HepG2 (cell line): ENCODE measurements around the gene WSB1. TPM values are rescaled to one million over a fixed set of nuclear protein-coding genes. Genes with fewer than 3 reads are reported as not detected.

ENCODE experiments used
- AKAP8 ChIP-seq: sonication (generic); formaldehyde crosslinking; IDR thresholded peaks from 2 replicates; pipeline ENCODE4 v1.5.1; 2020; ENCODE audit warnings: mild to moderate bottlenecking, missing genetic modification reagents
- ARID5B ChIP-seq: IDR thresholded peaks from 2 replicates; pipeline ENCODE4 v1.4.0; 2020; ENCODE audit warnings: mild to moderate bottlenecking, missing genetic modification reagents
- BCLAF1 ChIP-seq: fragments of 450-650 bp; IDR thresholded peaks from 2 replicates; pipeline ENCODE4 v1.6.1; 2017; ENCODE audit warnings: mild to moderate bottlenecking
- ETV5 ChIP-seq: IDR thresholded peaks from 2 replicates; pipeline ENCODE4 v1.6.1; 2018; ENCODE audit warnings: missing biosample characterization, missing genetic modification reagents, inconsistent platforms, borderline replicate concordance
- HNF4A ChIP-seq: sonication (generic); formaldehyde crosslinking; IDR thresholded peaks from 2 replicates; pipeline ENCODE4 v1.4.0; 2020; ENCODE audit warnings: missing genetic modification reagents
- HOMEZ ChIP-seq: IDR thresholded peaks from 2 replicates; pipeline ENCODE4 v1.6.1; 2016; ENCODE audit warnings: low read depth
- HOXA3 ChIP-seq: sonication (generic); formaldehyde crosslinking; IDR thresholded peaks from 2 replicates; pipeline ENCODE4 v1.5.0; 2020; ENCODE audit warnings: missing genetic modification reagents
- KDM4B ChIP-seq: sonication (generic); formaldehyde crosslinking; IDR thresholded peaks from 2 replicates; pipeline ENCODE4 v1.4.0; 2020; ENCODE audit warnings: missing genetic modification reagents
- KDM5B ChIP-seq: sonication (generic); formaldehyde crosslinking; IDR thresholded peaks from 2 replicates; pipeline ENCODE4 v1.4.0; 2020; ENCODE audit warnings: missing genetic modification reagents, mild to moderate bottlenecking, borderline replicate concordance
- KMT2A ChIP-seq: sonication (generic); formaldehyde crosslinking; IDR thresholded peaks from 2 replicates; pipeline ENCODE4 v1.4.0; 2020; ENCODE audit warnings: missing genetic modification reagents
- LBX2 ChIP-seq: sonication (generic); formaldehyde crosslinking; IDR thresholded peaks from 2 replicates; pipeline ENCODE4 v1.5.0; 2020; ENCODE audit warnings: missing genetic modification reagents, mild to moderate bottlenecking, borderline replicate concordance
- MIXL1 ChIP-seq: IDR thresholded peaks from 2 replicates; pipeline ENCODE4 v1.6.1; 2016
- MXI1 ChIP-seq: IDR thresholded peaks from 3 replicates; pipeline ENCODE4 v1.6.1; 2012; ENCODE audit warnings: low read depth, low read length, inconsistent platforms, borderline replicate concordance
- SALL1 ChIP-seq: sonication (generic); formaldehyde crosslinking; IDR thresholded peaks from 2 replicates; pipeline ENCODE4 v1.8.0; 2022; ENCODE audit warnings: mild to moderate bottlenecking, missing genetic modification reagents
- SP1 ChIP-seq, 2 experiments: fragments of 450-650 bp in 1 of 2; sonication (generic) in 1 of 2; formaldehyde crosslinking in 1 of 2; IDR thresholded peaks; 2 replicates each; pipeline versions ENCODE4 v1.4.0 to v1.6.1; 2016 to 2020; ENCODE audit warnings: missing genetic modification reagents in 1 of 2
- ZFP1 ChIP-seq: IDR thresholded peaks from 2 replicates; pipeline ENCODE4 v1.6.1; 2016
- ZNF768 ChIP-seq: sonication (generic); formaldehyde crosslinking; IDR thresholded peaks from 2 replicates; pipeline ENCODE4 v1.4.0; 2020; ENCODE audit warnings: missing genetic modification reagents
- ZNF770 ChIP-seq: sonication (generic); formaldehyde crosslinking; IDR thresholded peaks from 2 replicates; pipeline ENCODE4 v1.5.0; 2020; ENCODE audit warnings: mild to moderate bottlenecking, missing genetic modification reagents
- ZSCAN21 ChIP-seq: sonication (generic); formaldehyde crosslinking; IDR thresholded peaks from 2 replicates; pipeline ENCODE4 v1.8.0; 2022; ENCODE audit warnings: mild to moderate bottlenecking, missing genetic modification reagents, moderate library complexity, borderline replicate concordance
- ZSCAN25 ChIP-seq: sonication (generic); formaldehyde crosslinking; IDR thresholded peaks from 2 replicates; pipeline ENCODE4 v1.8.0; 2022; ENCODE audit warnings: mild to moderate bottlenecking, missing genetic modification reagents
- polyA plus RNA-seq, 8 experiments: library from polyadenylated mRNA; depleted of rRNA in 3 of 8; stranded (reverse) in 7 of 8; unstranded in 1 of 8; fragments of >200 nt; fragmentation: Illumina TruSeq in 4 of 8; extraction: Trizol in 4 of 8; gene quantifications; 2 replicates each; pipeline versions ENCODE4 v1.2.1 to v1.2.3, GENCODE V29; 2011 to 2016; ENCODE audit warnings: low read depth in 4 of 8, missing spikeins in 1 of 8, mixed read lengths in 1 of 8; ENCODE audit not compliant: insufficient read depth in 1 of 8
- total RNA-seq, 5 experiments: library from RNA; depleted of rRNA; stranded (reverse); fragments of >200 nt; fragmentation: Illumina TruSeq; extraction: Trizol; gene quantifications; 2 replicates each; pipeline ENCODE4 v1.2.3, GENCODE V29; 2016; ENCODE audit warnings: low read depth in 1 of 5

WSB1 gene
- total and polyA plus RNA-seq, 2 of the 13 experiments (the other 11 are each of a cell fraction or from before 2014, with no cell fraction given): 81.3 to 294 TPM

- no peak for TF ChIP-seq SP1 (IDR thresholded peaks at IDR 0.05)
- TF ChIP-seq SP1 (CRISPR knock-in tag; IDR thresholded peaks at IDR 0.05): peak; percentile 62
- TF ChIP-seq MIXL1 (CRISPR knock-in tag): peak; percentile 63
- peak; percentile 81; the same call in 1 of the 2 replicates for TF ChIP-seq ZNF770 (CRISPR knock-in tag)
- peak; percentile 72 for TF ChIP-seq ARID5B (CRISPR knock-in tag)
- TF ChIP-seq ZSCAN21 (CRISPR knock-in tag): peak; percentile 30; the same call in 1 of the 2 replicates
- TF ChIP-seq ZSCAN25: peak; percentile 53; the same call in 1 of the 2 replicates
- peak; percentile 34; the same call in 1 of the 2 replicates for TF ChIP-seq ZNF768 (CRISPR knock-in tag)
- TF ChIP-seq ETV5 (CRISPR knock-in tag): peak; percentile 56; the same call in 1 of the 2 replicates
- TF ChIP-seq AKAP8 (CRISPR knock-in tag): no peak
- peak; percentile 61; the same call in 1 of the 2 replicates for TF ChIP-seq KDM5B
- 0 out of 2 replicates have a peak, but pooled peaks have one; percentile 20 for TF ChIP-seq HNF4A
- TF ChIP-seq SALL1 (CRISPR knock-in tag): peak; percentile 63
- TF ChIP-seq MXI1: peak; percentile 52; the same call in 1 of the 3 replicates
- TF ChIP-seq LBX2 (CRISPR knock-in tag): no peak
- 0 out of 2 replicates have a peak, but pooled peaks have one; percentile 34 for TF ChIP-seq KMT2A
- no peak for TF ChIP-seq BCLAF1
- TF ChIP-seq ZFP1: no peak
- peak; percentile 62; the same call in 1 of the 2 replicates for TF ChIP-seq HOXA3 (CRISPR knock-in tag)
- peak; percentile 52; the same call in 1 of the 2 replicates for TF ChIP-seq KDM4B (CRISPR knock-in tag)
- TF ChIP-seq HOMEZ (CRISPR knock-in tag): peak; percentile 51; the same call in 1 of the 2 replicates
Observed at GRCh38 chr17:27245230-27245696, 48.7 kb upstream of the WSB1 start (continued).
